PFSK-1 (cell line): ENCODE measurements around the gene ARHGAP9.

Experiments
- FOXP2 ChIP-seq: optimal IDR thresholded peaks from 2 replicates; pipeline ENCODE3; 2011; ENCODE audit warnings: borderline replicate concordance, control low read depth, inconsistent platforms; ENCODE audit not compliant: insufficient read depth; ENCODE audit errors: extremely low read length, extremely low read depth
- POLR2AphosphoS5 ChIP-seq: IDR thresholded peaks from 2 replicates; pipeline ENCODE4 v1.6.1; 2012; ENCODE audit warnings: low read depth, mild to moderate bottlenecking, control low read depth, low read length, moderate library complexity
- SIN3A ChIP-seq: IDR thresholded peaks from 2 replicates; pipeline ENCODE4 v1.6.1; 2012; ENCODE audit warnings: mild to moderate bottlenecking, low read length, moderate library complexity, borderline replicate concordance; ENCODE audit not compliant: insufficient read depth
- TAF1 ChIP-seq: IDR thresholded peaks from 2 replicates; pipeline ENCODE4 v1.6.1; 2012; ENCODE audit warnings: low read length, control low read depth, borderline replicate concordance; ENCODE audit not compliant: insufficient read depth
- TF ChIP-seq, protein P1 (sequence below), 2 experiments: IDR thresholded peaks; 2 replicates each; pipeline versions ENCODE4 v1.6.1 to v1.8.0; 2011 to 2012; ENCODE audit warnings: low read depth in 2 of 2, low read length in 2 of 2, control low read depth in 1 of 2, inconsistent platforms in 1 of 2, mild to moderate bottlenecking in 1 of 2, moderate library complexity in 1 of 2; ENCODE audit not compliant: insufficient read depth in 1 of 2

Gene ARHGAP9

DNA sequence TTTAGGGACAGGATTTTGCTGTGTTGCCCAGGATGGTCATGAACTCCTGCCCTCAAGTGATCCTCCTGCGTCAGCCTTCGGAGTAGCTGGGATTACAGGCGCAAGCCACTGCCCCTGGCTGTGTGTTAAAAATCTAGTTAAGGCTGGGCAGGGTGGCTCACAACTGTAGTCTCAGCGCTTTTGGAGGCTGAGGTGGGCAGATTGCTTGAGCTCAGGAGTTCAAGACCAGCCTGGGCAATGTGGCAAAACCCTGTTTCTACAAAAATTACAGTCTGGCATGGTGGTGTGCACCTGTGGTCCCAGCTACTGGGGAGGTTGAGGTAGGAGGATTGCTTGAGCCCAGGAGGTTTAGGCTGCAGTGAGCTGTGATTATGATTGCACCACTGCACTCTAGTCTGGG, 31.5 kb upstream of the ARHGAP9 start:
- TF ChIP-seq, protein P1, sequence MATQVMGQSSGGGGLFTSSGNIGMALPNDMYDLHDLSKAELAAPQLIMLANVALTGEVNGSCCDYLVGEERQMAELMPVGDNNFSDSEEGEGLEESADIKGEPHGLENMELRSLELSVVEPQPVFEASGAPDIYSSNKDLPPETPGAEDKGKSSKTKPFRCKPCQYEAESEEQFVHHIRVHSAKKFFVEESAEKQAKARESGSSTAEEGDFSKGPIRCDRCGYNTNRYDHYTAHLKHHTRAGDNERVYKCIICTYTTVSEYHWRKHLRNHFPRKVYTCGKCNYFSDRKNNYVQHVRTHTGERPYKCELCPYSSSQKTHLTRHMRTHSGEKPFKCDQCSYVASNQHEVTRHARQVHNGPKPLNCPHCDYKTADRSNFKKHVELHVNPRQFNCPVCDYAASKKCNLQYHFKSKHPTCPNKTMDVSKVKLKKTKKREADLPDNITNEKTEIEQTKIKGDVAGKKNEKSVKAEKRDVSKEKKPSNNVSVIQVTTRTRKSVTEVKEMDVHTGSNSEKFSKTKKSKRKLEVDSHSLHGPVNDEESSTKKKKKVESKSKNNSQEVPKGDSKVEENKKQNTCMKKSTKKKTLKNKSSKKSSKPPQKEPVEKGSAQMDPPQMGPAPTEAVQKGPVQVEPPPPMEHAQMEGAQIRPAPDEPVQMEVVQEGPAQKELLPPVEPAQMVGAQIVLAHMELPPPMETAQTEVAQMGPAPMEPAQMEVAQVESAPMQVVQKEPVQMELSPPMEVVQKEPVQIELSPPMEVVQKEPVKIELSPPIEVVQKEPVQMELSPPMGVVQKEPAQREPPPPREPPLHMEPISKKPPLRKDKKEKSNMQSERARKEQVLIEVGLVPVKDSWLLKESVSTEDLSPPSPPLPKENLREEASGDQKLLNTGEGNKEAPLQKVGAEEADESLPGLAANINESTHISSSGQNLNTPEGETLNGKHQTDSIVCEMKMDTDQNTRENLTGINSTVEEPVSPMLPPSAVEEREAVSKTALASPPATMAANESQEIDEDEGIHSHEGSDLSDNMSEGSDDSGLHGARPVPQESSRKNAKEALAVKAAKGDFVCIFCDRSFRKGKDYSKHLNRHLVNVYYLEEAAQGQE (IDR thresholded peaks at IDR 0.05; ENCODE audit: insufficient read depth in 1 of 2, low read depth in 2 of 2, low read length in 2 of 2), result no peak
- TF ChIP-seq TAF1 (no peak), POLR2AphosphoS5 (no peak), FOXP2 (no peak), SIN3A (no peak)

DNA sequence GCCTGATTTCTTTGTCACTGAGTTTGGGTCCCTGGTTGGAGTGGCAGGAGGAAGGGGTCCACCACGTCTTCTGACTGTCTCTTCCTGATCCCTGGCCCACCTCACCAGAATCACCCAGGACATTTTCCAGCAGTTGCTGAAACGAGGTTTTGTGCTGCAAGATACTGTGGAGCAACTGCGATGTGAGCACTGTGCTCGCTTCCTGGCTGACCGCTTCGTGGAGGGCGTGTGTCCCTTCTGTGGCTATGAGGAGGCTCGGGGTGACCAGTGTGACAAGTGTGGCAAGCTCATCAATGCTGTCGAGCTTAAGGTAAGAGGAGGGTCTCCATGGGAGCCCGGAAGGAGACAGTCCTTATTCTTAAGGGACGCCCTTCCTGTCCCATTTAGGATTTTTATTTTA, 20.5 kb upstream of the ARHGAP9 start:
- TF ChIP-seq TAF1 (no peak), SIN3A (no peak), POLR2AphosphoS5 (peak; percentile 23; the same call in 1 of the 2 replicates)
- TF ChIP-seq, protein P1 (IDR thresholded peaks at IDR 0.05; ENCODE audit: insufficient read depth in 1 of 2, low read depth in 2 of 2, low read length in 2 of 2), result no peak

DNA sequence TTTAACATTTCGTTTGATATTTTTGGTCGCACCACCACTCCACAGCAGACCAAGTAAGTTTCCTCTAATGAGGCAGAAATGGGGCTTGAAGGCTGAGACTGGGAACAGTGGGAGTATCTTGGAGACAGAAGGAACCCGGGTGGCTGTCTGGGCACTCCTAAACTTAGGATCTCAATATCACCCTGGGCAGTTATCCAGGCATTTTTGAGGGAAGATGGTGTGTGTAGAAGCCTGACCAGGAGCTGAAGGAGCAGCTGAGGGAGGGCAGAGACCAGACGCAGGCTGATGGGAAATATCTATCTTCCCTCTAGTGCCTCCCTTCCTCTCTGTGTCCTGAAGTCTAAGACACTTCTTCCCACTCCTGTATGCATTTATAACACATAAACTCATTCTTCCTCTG, 18.9 kb upstream of the ARHGAP9 start:
- no peak for TF ChIP-seq TAF1
- no peak for TF ChIP-seq POLR2AphosphoS5
- TF ChIP-seq FOXP2, result no peak

DNA sequence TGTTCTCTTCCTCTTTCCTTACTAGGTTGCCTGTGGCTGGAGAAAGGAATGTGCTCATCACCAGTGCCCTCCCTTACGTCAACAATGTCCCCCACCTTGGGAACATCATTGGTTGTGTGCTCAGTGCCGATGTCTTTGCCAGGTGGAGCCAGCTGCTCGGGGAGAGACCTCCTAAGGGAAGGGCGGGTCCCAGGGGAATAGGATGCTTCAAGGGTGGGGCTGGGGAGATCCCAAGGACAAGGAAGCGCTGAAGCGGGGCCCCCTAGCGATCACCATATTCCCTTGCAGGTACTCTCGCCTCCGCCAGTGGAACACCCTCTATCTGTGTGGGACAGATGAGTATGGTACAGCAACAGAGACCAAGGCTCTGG, 18.5 kb upstream of the ARHGAP9 start:
- TF ChIP-seq POLR2AphosphoS5 (no peak; the same call in 1 of the 2 replicates), TAF1 (no peak), FOXP2 (no peak), SIN3A (no peak)
- TF ChIP-seq, protein P1 (IDR thresholded peaks at IDR 0.05; ENCODE audit: insufficient read depth in 1 of 2, low read depth in 2 of 2, low read length in 2 of 2), result no peak

DNA sequence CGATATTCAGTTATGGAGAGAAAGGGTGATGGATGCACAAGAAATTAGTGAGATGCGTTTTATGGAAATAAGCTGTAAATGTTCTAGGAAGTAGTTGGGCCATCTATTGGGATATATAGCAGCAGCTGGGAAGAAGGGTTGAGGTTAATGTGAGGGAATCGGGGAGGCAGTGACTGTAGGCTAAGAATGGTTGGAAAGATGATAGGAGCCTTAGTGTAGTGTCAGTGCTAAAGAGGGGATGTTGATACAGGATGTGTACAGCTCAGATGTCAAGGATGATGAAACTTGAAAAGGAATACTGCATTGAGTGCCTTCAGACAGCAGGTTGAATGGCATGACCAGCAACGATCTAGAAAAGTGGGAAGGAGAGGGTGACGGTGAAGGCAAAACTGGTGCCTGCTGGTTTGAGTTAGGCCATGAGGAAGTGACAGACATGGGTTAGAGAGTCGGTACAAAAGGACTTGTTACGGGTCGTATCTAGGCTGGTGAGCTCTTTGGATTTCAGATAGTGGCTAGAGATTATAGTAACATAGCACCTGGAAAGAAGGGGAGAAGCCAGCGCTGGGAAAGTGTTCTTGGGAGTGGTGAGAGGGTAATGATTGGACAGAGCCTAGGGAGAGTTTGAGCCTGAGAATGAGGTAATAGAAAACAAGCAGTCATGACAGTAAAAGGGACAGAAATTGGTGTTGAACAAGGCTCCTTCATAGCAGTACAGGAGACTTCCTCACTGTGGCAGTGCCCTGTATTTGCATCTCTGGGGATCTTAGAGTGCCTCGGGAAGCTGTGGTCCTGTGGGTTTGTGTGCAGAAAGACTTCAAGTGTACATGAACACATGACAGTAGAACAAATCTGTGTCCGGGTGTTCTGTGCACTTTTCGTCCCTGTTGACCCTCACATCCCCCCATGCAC, 17.8 kb upstream of the ARHGAP9 start:
- TF ChIP-seq TAF1 (no peak), FOXP2 (no peak), SIN3A (no peak), POLR2AphosphoS5 (no peak; the same call in 1 of the 2 replicates)
- TF ChIP-seq, protein P1 (IDR thresholded peaks at IDR 0.05; ENCODE audit: insufficient read depth in 1 of 2, low read depth in 2 of 2, low read length in 2 of 2), result no peak
